GM12878 (cell line): ENCODE measurements around the gene EEF1A1. TPM values are rescaled to one million over a fixed set of nuclear protein-coding genes. Genes with fewer than 3 reads are reported as not detected.

ENCODE experiments used
- ATAC-seq: fragments of 200-7000 bp; cut with Tn5 transposase; 3 replicates; pipeline ENCODE4 v1.9.1; 2020; ENCODE audit warnings: mild to moderate bottlenecking, moderate library complexity
- BruUV-seq: library from RNA; stranded (reverse); fragments of 400-500 nt; replicated peaks from 2 replicates; lab custom pipeline; 2021; lab: Mats Ljungman, UMichigan
- CTCF ChIA-PET: fragments of 300-600 bp; sonication (Branson Sonifier 250); formaldehyde crosslinking; extraction: SDS; loops from one replicate; lab custom pipeline; 2021; ENCODE audit warnings: inconsistent platforms; lab: Yijun Ruan, JAX
- POLR2A ChIA-PET: fragments of 350-600 bp; formaldehyde crosslinking; extraction: SDS; loops from one replicate; lab custom pipeline; 2021; ENCODE audit warnings: inconsistent platforms; lab: Charles Lee
- RAD21 ChIA-PET: fragments of 300-600 bp; sonication (Branson Sonifier 250); formaldehyde crosslinking; loops from one replicate; lab custom pipeline; 2023; ENCODE audit warnings: antibody characterized with exemption; ENCODE audit not compliant: unreplicated experiment; lab: Charles Lee
- SMC1A ChIA-PET: fragments of 300-600 bp; sonication (Branson Sonifier 250); formaldehyde crosslinking; loops from one replicate; lab custom pipeline; 2023; ENCODE audit not compliant: unreplicated experiment, uncharacterized antibody; lab: Charles Lee
- DNase-seq: peaks from one replicate; pipeline ENCODE4 v3.0.0-alpha.2; 2011; ENCODE audit warnings: low read depth, low spot score
- FAIRE-seq: peaks from 3 replicates; lab custom pipeline; 2011; peaks lifted over from hg19 to GRCh38; lab: Jason Lieb, UNC
- H2AFZ ChIP-seq: 2 replicates; pipeline ENCODE4 v1.6.0; 2011; ENCODE audit warnings: low read depth, low read length, control low read depth; ENCODE audit not compliant: control insufficient read depth
- H3K27ac ChIP-seq: 2 replicates; pipeline ENCODE4 v1.5.1; 2011; ENCODE audit warnings: control low read depth; ENCODE audit not compliant: control insufficient read depth, insufficient read depth
- H3K27me3 ChIP-seq, 2 experiments: replicated peaks in 1 of 2; 2 replicates each; pipeline versions ENCODE4 v1.6.0 to v1.6.1; 2011; ENCODE audit warnings: low read length in 1 of 2; ENCODE audit not compliant: control insufficient read depth in 2 of 2, insufficient read depth in 2 of 2
- H3K36me3 ChIP-seq, 2 experiments: 2 replicates each; pipeline ENCODE4 v1.5.1; 2011; ENCODE audit warnings: low read length in 1 of 2; ENCODE audit not compliant: control insufficient read depth in 2 of 2, insufficient read depth in 2 of 2
- H3K4me1 ChIP-seq: 2 replicates; pipeline ENCODE4 v1.6.1; 2011; ENCODE audit warnings: mild to moderate bottlenecking, low read length, moderate library complexity, mixed read lengths; ENCODE audit not compliant: control insufficient read depth, insufficient read depth
- H3K4me2 ChIP-seq: 2 replicates; pipeline ENCODE4 v1.6.0; 2011; ENCODE audit warnings: control low read depth; ENCODE audit not compliant: control insufficient read depth, insufficient read depth
- H3K4me3 ChIP-seq: fragments of 200-600 bp; sonication (generic); 2 replicates; pipeline ENCODE4 v1.5.1; 2016
- H3K79me2 ChIP-seq: 2 replicates; pipeline ENCODE4 v1.6.0; 2011; ENCODE audit warnings: low read length; ENCODE audit not compliant: control insufficient read depth, insufficient read depth
- H3K9ac ChIP-seq: 2 replicates; pipeline ENCODE4 v1.8.0; 2011; ENCODE audit warnings: low read length, control low read depth, mixed read lengths; ENCODE audit not compliant: control insufficient read depth, insufficient read depth
- H3K9me3 ChIP-seq: replicated peaks from 3 replicates; pipeline ENCODE4 v1.5.1; 2011; ENCODE audit warnings: mild to moderate bottlenecking, low read length; ENCODE audit not compliant: control insufficient read depth, insufficient read depth
- H4K20me1 ChIP-seq: 2 replicates; pipeline ENCODE4 v1.6.0; 2011; ENCODE audit not compliant: control insufficient read depth, insufficient read depth
- DPF2 ChIP-seq: fragments of 450-650 bp; IDR thresholded peaks from 2 replicates; pipeline ENCODE4 v1.6.1; 2017; ENCODE audit warnings: mild to moderate bottlenecking
- EZH2 ChIP-seq: IDR thresholded peaks from 2 replicates; pipeline ENCODE4 v1.6.1; 2012; ENCODE audit warnings: low read depth, mild to moderate bottlenecking, control low read depth, inconsistent platforms, low read length, borderline replicate concordance; ENCODE audit not compliant: control insufficient read depth
- IKZF1 ChIP-seq: fragments of 450-650 bp; conservative IDR thresholded peaks from 2 replicates; pipeline ENCODE4 v1.6.1; 2017; ENCODE audit warnings: antibody characterized with exemption, mild to moderate bottlenecking
- IKZF2 ChIP-seq, 2 experiments: fragments of 450-650 bp; IDR thresholded peaks; 2 replicates each; pipeline ENCODE4 v1.6.1; 2017; ENCODE audit warnings: mild to moderate bottlenecking in 2 of 2, moderate library complexity in 2 of 2
- KLF5 ChIP-seq: fragments of 450-650 bp; IDR thresholded peaks from 2 replicates; pipeline ENCODE4 v1.6.1; 2014; ENCODE audit warnings: mild to moderate bottlenecking; ENCODE audit not compliant: partially characterized antibody
- MTA2 ChIP-seq: fragments of 450-650 bp; IDR thresholded peaks from 2 replicates; pipeline ENCODE4 v1.6.1; 2016; ENCODE audit warnings: low read depth, mild to moderate bottlenecking, moderate library complexity
- NFYB ChIP-seq: IDR thresholded peaks from 2 replicates; pipeline ENCODE4 v1.6.1; 2011; ENCODE audit warnings: low read depth, mild to moderate bottlenecking, low read length, improper control_type of control experiment, moderate library complexity; ENCODE audit not compliant: insufficient read depth
- NR2F1 ChIP-seq: fragments of 450-650 bp; conservative IDR thresholded peaks from 2 replicates; pipeline ENCODE4 v1.6.1; 2017; ENCODE audit warnings: mild to moderate bottlenecking
- SIX5 ChIP-seq: IDR thresholded peaks from 2 replicates; pipeline ENCODE4 v1.6.1; 2011; ENCODE audit warnings: mild to moderate bottlenecking, low read depth, low read length, moderate library complexity; ENCODE audit not compliant: severe bottlenecking
- SREBF2 ChIP-seq: IDR thresholded peaks from 2 replicates; pipeline ENCODE4 v1.6.1; 2012; ENCODE audit warnings: mild to moderate bottlenecking, low read length
- WGBS: methylation state at CpG from one replicate; pipeline ENCODE4 v1.1.6; 2016; ENCODE audit warnings: low lambda C conversion rate; ENCODE audit not compliant: insufficient replicate concordance, insufficient coverage; ENCODE audit errors: missing lambda C conversion rate; 5-methylcytosine and 5-hydroxymethylcytosine counted together
- in situ Hi-C: fragments of 300-500 bp; cut with MboI; formaldehyde crosslinking; loops from 9 replicates; pipeline ENCODE4 v1.14.3; 2018; ENCODE audit warnings: mixed read lengths
- intact Hi-C: fragments of 100-400 bp; cut with micrococcal nuclease; formaldehyde crosslinking; loops from one replicate; pipeline ENCODE4 v1.14.2; 2022; ENCODE audit not compliant: unreplicated experiment
- polyA plus RNA-seq, 11 experiments: library from polyadenylated mRNA; depleted of rRNA in 4 of 11; unstranded in 6 of 11; stranded (reverse) in 5 of 11; fragments of >200 nt; fragmentation: Nextera tagmentation in 4 of 11; fragmentation: Illumina TruSeq in 1 of 11; extraction: Ambion mirVana in 4 of 11; extraction: Trizol in 1 of 11; gene quantifications; 1 replicate in 1 of 11; 2 replicates in 10 of 11; pipeline versions ENCODE4 v1.2.1 to v1.2.3, GENCODE V29; 2011 to 2016; ENCODE audit warnings: inconsistent platforms in 2 of 11, missing spikeins in 2 of 11, low read depth in 1 of 11
- total RNA-seq, 4 experiments: library from RNA; depleted of rRNA in 3 of 4; stranded (reverse); fragments of >200 nt in 3 of 4; fragmentation: Illumina TruSeq in 1 of 4; extraction: Trizol in 1 of 4; gene quantifications; 2 replicates each; pipeline versions ENCODE4 v1.2.1 to v1.2.3, GENCODE V29; 2013 to 2021
- TF ChIP-seq, protein P1 (sequence below): fragments of 450-650 bp; formaldehyde crosslinking; IDR thresholded peaks from 2 replicates; pipeline ENCODE4 v1.5.0; 2022; ENCODE audit warnings: mild to moderate bottlenecking, missing genetic modification characterization
- TF ChIP-seq, protein P2 (sequence below), 3 experiments: IDR thresholded peaks in 2 of 3; conservative IDR thresholded peaks in 1 of 3; 2 replicates each; pipeline ENCODE4 v1.5.1; 2011; ENCODE audit warnings: low read depth in 3 of 3, low read length in 3 of 3, mild to moderate bottlenecking in 3 of 3, control low read depth in 2 of 3, moderate library complexity in 2 of 3, inconsistent platforms in 1 of 3, mixed read lengths in 1 of 3; ENCODE audit not compliant: control insufficient read depth in 2 of 3, insufficient read depth in 1 of 3; ENCODE audit errors: extremely low read depth in 1 of 3
- TF ChIP-seq, protein P3 (sequence below): fragments of 450-650 bp; IDR thresholded peaks from 2 replicates; pipeline ENCODE4 v1.6.1; 2017; ENCODE audit warnings: antibody characterized with exemption, mild to moderate bottlenecking, moderate library complexity

The EEF1A1 gene
- total and polyA plus RNA-seq, 10 of the 15 experiments (the other 5 are each of a cell fraction or from before 2014, with no cell fraction given) = 4,214 to 18,090 (median 14,132) TPM

GRCh38 chr6:73558624-73559398 lies 38.0 kb upstream of the EEF1A1 start:
- FAIRE-seq = no peak
- Histone ChIP-seq H3K27ac (no peak overlapping the region; the same call in 1 of the 2 replicates), H3K27me3 (no peaks in the 10 kb centered on the region), H4K20me1 (no peaks in the 10 kb centered on the region), H3K79me2 (no peaks in the 10 kb centered on the region), H3K9ac (no peak overlapping the region), H2AFZ (peak overlapping the region; percentile 2), H3K36me3 (no peaks in the 10 kb centered on the region), H3K4me1 (peaks cover 29% of the 10 kb centered on the region), H3K4me3 (no peak overlapping the region), H3K9me3 (no peaks in the 10 kb centered on the region), H3K4me2 (peak overlapping the region; percentile 15)
- SMC1A ChIA-PET = interaction anchor here (1.0 to 5.3 kb wide), 17 partner anchors 9 to 53 kb away, joined by 3 to 38 read pairs (median 5); partner anchors contain the start of gene EEF1A1
- intact Hi-C loops (no loop called here), in situ Hi-C loops (no loop called here)
- 36% methylated on average over 4 of the region's 4 CpGs for WGBS
- peak; percentile 82 for ATAC-seq
- DNase-seq = no peak
- CTCF ChIA-PET = interaction anchor here (1.1 to 4.8 kb wide), 11 partner anchors 10 to 59 kb away, joined by 3 to 18 read pairs (median 5); no protein-coding TSS in a partner anchor
- POLR2A ChIA-PET = interaction anchor here (0.5 to 4.8 kb wide), 9 partner anchors 15 to 603 kb away, joined by 3 to 48 read pairs (median 5); partner anchors contain the start of gene EEF1A1
- no TSS peak for BruUV-seq
- RAD21 ChIA-PET = interaction anchor here (0.8 to 4.6 kb wide), 8 partner anchors 9 to 87 kb away, joined by 3 to 42 read pairs (median 8); partner anchors contain the start of gene EEF1A1
- no peak for TF ChIP-seq SIX5
- peak; percentile 70 for TF ChIP-seq IKZF1
- no peak for TF ChIP-seq EZH2
- 0 out of 2 replicates have a peak, but pooled peaks have one; percentile 45 for TF ChIP-seq DPF2
- no peak for TF ChIP-seq KLF5
- TF ChIP-seq, protein P1, sequence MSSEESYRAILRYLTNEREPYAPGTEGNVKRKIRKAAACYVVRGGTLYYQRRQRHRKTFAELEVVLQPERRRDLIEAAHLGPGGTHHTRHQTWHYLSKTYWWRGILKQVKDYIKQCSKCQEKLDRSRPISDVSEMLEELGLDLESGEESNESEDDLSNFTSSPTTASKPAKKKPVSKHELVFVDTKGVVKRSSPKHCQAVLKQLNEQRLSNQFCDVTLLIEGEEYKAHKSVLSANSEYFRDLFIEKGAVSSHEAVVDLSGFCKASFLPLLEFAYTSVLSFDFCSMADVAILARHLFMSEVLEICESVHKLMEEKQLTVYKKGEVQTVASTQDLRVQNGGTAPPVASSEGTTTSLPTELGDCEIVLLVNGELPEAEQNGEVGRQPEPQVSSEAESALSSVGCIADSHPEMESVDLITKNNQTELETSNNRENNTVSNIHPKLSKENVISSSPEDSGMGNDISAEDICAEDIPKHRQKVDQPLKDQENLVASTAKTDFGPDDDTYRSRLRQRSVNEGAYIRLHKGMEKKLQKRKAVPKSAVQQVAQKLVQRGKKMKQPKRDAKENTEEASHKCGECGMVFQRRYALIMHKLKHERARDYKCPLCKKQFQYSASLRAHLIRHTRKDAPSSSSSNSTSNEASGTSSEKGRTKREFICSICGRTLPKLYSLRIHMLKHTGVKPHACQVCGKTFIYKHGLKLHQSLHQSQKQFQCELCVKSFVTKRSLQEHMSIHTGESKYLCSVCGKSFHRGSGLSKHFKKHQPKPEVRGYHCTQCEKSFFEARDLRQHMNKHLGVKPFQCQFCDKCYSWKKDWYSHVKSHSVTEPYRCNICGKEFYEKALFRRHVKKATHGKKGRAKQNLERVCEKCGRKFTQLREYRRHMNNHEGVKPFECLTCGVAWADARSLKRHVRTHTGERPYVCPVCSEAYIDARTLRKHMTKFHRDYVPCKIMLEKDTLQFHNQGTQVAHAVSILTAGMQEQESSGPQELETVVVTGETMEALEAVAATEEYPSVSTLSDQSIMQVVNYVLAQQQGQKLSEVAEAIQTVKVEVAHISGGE = no peak
- TF ChIP-seq NR2F1 = peak; percentile 74; the same call in 1 of the 2 replicates
- TF ChIP-seq, protein P2, sequence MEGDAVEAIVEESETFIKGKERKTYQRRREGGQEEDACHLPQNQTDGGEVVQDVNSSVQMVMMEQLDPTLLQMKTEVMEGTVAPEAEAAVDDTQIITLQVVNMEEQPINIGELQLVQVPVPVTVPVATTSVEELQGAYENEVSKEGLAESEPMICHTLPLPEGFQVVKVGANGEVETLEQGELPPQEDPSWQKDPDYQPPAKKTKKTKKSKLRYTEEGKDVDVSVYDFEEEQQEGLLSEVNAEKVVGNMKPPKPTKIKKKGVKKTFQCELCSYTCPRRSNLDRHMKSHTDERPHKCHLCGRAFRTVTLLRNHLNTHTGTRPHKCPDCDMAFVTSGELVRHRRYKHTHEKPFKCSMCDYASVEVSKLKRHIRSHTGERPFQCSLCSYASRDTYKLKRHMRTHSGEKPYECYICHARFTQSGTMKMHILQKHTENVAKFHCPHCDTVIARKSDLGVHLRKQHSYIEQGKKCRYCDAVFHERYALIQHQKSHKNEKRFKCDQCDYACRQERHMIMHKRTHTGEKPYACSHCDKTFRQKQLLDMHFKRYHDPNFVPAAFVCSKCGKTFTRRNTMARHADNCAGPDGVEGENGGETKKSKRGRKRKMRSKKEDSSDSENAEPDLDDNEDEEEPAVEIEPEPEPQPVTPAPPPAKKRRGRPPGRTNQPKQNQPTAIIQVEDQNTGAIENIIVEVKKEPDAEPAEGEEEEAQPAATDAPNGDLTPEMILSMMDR (IDR thresholded peaks at IDR 0.05 in 2 of 3, conservative IDR thresholded peaks at IDR 0.05 in 1 of 3; ENCODE audit: control insufficient read depth in 2 of 3, extremely low read depth in 1 of 3, insufficient read depth in 1 of 3, low read depth in 3 of 3, low read length in 3 of 3) = no peak
- TF ChIP-seq SREBF2 = no peak
- TF ChIP-seq NFYB = no peak
- TF ChIP-seq, protein P3, sequence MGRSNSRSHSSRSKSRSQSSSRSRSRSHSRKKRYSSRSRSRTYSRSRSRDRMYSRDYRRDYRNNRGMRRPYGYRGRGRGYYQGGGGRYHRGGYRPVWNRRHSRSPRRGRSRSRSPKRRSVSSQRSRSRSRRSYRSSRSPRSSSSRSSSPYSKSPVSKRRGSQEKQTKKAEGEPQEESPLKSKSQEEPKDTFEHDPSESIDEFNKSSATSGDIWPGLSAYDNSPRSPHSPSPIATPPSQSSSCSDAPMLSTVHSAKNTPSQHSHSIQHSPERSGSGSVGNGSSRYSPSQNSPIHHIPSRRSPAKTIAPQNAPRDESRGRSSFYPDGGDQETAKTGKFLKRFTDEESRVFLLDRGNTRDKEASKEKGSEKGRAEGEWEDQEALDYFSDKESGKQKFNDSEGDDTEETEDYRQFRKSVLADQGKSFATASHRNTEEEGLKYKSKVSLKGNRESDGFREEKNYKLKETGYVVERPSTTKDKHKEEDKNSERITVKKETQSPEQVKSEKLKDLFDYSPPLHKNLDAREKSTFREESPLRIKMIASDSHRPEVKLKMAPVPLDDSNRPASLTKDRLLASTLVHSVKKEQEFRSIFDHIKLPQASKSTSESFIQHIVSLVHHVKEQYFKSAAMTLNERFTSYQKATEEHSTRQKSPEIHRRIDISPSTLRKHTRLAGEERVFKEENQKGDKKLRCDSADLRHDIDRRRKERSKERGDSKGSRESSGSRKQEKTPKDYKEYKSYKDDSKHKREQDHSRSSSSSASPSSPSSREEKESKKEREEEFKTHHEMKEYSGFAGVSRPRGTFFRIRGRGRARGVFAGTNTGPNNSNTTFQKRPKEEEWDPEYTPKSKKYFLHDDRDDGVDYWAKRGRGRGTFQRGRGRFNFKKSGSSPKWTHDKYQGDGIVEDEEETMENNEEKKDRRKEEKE = no peak
- TF ChIP-seq MTA2 = peak; percentile 56; the same call in 1 of the 2 replicates
- peak; percentile 28 to 59; a peak in 2 of 4 replicates for TF ChIP-seq IKZF2 (IDR thresholded peaks at IDR 0.05)
